Measurements from ENCODE around the gene RWDD1. TPM values are rescaled to one million over a fixed set of nuclear protein-coding genes. Genes with fewer than 3 reads are reported as not detected.

The RWDD1 gene
- total RNA-seq (2014; rRNA removed; shearing (Covaris generic)) (23.0 and 33.4 TPM in 2 replicates), total RNA-seq (2022) (36.5 and 38.2 TPM in 2 replicates), Bru-seq, nascent RNA (percentile 87 among the genes with signal in this experiment), BruChase-seq, experiment 1, labeled RNA remaining after a 6-hour chase (percentile 71 among the genes with signal in this experiment), BruChase-seq, experiment 2, labeled RNA remaining after a 2-hour chase (percentile 67 among the genes with signal in this experiment)
- long read RNA-seq, full-length matches to known transcripts = 48 of 57 reads
- long read RNA-seq, partial matches to known transcripts = 2 of 57 reads
- long read RNA-seq, other reads (novel, unspliced or antisense) = 7 of 57 reads

- TF ChIP-seq EZH2phosphoT487 (IDR thresholded peaks at IDR 0.05; ENCODE audit: borderline replicate concordance, low read depth, low read length) (no peak), CTCF (conservative IDR thresholded peaks at IDR 0.05; ENCODE audit: low read length) (no peak; the same call in 1 of the 2 replicates)
- POLR2A ChIA-PET = interaction anchor here (0.5 to 2.2 kb wide), 26 partner anchors 9 to 484 kb away, joined by 3 to 16 read pairs (median 4); partner anchors contain the start of genes KPNA5, TSPYL1 and ZUP1
- no TSS peak for BruUV-seq (replicated peaks)
- Histone ChIP-seq H3K9me2 (ENCODE audit: insufficient read depth, low read length) (no peaks in the 10 kb centered on the region), H3K36me3 (ENCODE audit: insufficient read depth, low read length) (peaks cover 25% of the 10 kb centered on the region), H3K79me2 (ENCODE audit: insufficient read depth, low read depth, low read length) (peaks cover 60% of the 10 kb centered on the region), H3K4me3 (ENCODE audit: low read depth, low read length, poor library complexity, severe bottlenecking) (peak within 1 kb of the TSS; percentile 91), H4K20me1 (ENCODE audit: insufficient read depth, low read length) (peaks cover 16% of the 10 kb centered on the region; the same call in 1 of the 2 replicates), H3K4me1 (ENCODE audit: insufficient read depth, low read length, poor library complexity, severe bottlenecking) (peaks cover 36% of the 10 kb centered on the region), H3K4me2 (ENCODE audit: low read length) (peak within 1 kb of the TSS; percentile 97), H3K9me3 (ENCODE audit: low read length) (no peaks in the 10 kb centered on the region), H2AFZ (ENCODE audit: low read length) (peak within 1 kb of the TSS; percentile 98), H3K27ac (ENCODE audit: low read depth, low read length, poor library complexity, severe bottlenecking) (peak within 1 kb of the TSS; percentile 81)
- peak; percentile 99 for DNase-seq (ENCODE audit: low spot score)
- CTCF ChIA-PET (ENCODE audit: unreplicated experiment) = interaction anchor here (0.6 to 1.4 kb wide), 5 partner anchors 10 to 354 kb away, joined by 3 to 8 read pairs (median 4); no protein-coding TSS in a partner anchor
- intact Hi-C loops (cut with micrococcal nuclease; ENCODE audit: unreplicated experiment) = loop anchor here (1.0 to 10.0 kb wide), 8 partner anchors 76 to 1106 kb away; partner anchors contain the start of genes KPNA5, NT5DC1, NUS1 and ZUP1
These were observed at the start of gene RWDD1 for GRCh38 chr6:116570856-116571682. TSS of gene RWDD1 (plus strand) at chr6:116571504. CDS start at chr6:116571583, 79 bp downstream.

- no peak overlapping the region for H3K4me2 ChIP-seq (ENCODE audit: low read length)
- no peaks in the 10 kb centered on the region for H3K4me1 ChIP-seq (ENCODE audit: insufficient read depth, low read length, poor library complexity, severe bottlenecking)
- H3K79me2 ChIP-seq (ENCODE audit: insufficient read depth, low read depth, low read length) = no peaks in the 10 kb centered on the region
- DNase-seq (ENCODE audit: low spot score) = no peak
- H3K9me3 ChIP-seq (ENCODE audit: low read length) = no peaks in the 10 kb centered on the region
- no peaks in the 10 kb centered on the region for H4K20me1 ChIP-seq (ENCODE audit: insufficient read depth, low read length)
- no peaks in the 10 kb centered on the region; the same call in 1 of the 2 replicates for H3K9me2 ChIP-seq (ENCODE audit: insufficient read depth, low read length)
- ChIA-PET CTCF (ENCODE audit: unreplicated experiment) (no interaction called here), POLR2A (interaction anchor here (1.5 to 1.7 kb wide), 3 partner anchors 9 to 38 kb away, joined by 3 to 8 read pairs (median 4); partner anchors contain the start of gene CALHM5)
- TF ChIP-seq EZH2phosphoT487 (IDR thresholded peaks at IDR 0.05; ENCODE audit: borderline replicate concordance, low read depth, low read length) (no peak), CTCF (conservative IDR thresholded peaks at IDR 0.05; ENCODE audit: low read length) (no peak)
- no peak overlapping the region for H2AFZ ChIP-seq (ENCODE audit: low read length)
- no TSS peak for BruUV-seq (replicated peaks)
- H3K27ac ChIP-seq (ENCODE audit: low read depth, low read length, poor library complexity, severe bottlenecking) = no peak overlapping the region
- no peaks in the 10 kb centered on the region for H3K36me3 ChIP-seq (ENCODE audit: insufficient read depth, low read length)
- intact Hi-C loops (cut with micrococcal nuclease; ENCODE audit: unreplicated experiment) = no loop called here
- no peak overlapping the region for H3K4me3 ChIP-seq (ENCODE audit: low read depth, low read length, poor library complexity, severe bottlenecking)
These were observed 48.4 kb upstream of the RWDD1 start for GRCh38 chr6:116522896-116523295.

Data from OCI-LY7 (cell line).